Endodermal cell (in vitro differentiated cells): ENCODE data around the gene PLEKHA5. TPM values are rescaled to one million over a fixed set of nuclear protein-coding genes. Genes with fewer than 3 reads are reported as not detected.

Experiments used
- DNase-seq: peaks from one replicate; pipeline ENCODE4 v3.0.0-alpha.2; 2017
- H3K27ac ChIP-seq: 2 replicates; pipeline ENCODE4 v1.5.1; 2013; ENCODE audit warnings: mild to moderate bottlenecking, low read depth, low read length, moderate library complexity
- H3K27me3 ChIP-seq: 2 replicates; pipeline ENCODE4 v1.6.1; 2013; ENCODE audit warnings: mild to moderate bottlenecking, low read length, moderate library complexity; ENCODE audit not compliant: insufficient read depth, control insufficient read depth, poor library complexity, severe bottlenecking
- H3K36me3 ChIP-seq: 2 replicates; pipeline ENCODE4 v1.7.0; 2013; ENCODE audit warnings: mild to moderate bottlenecking, low read length, moderate library complexity; ENCODE audit not compliant: control insufficient read depth, insufficient read depth
- H3K4me1 ChIP-seq: one replicate; pipeline ENCODE4 v1.7.0; 2013; ENCODE audit warnings: low read length; ENCODE audit not compliant: control insufficient read depth, insufficient read depth
- H3K4me3 ChIP-seq: 2 replicates; pipeline ENCODE4 v1.5.1; 2013; ENCODE audit warnings: mild to moderate bottlenecking, low read length, moderate library complexity
- H3K9ac ChIP-seq: 2 replicates; pipeline ENCODE4 v1.6.1; 2013; ENCODE audit warnings: mild to moderate bottlenecking, low read length, moderate library complexity; ENCODE audit not compliant: poor library complexity, severe bottlenecking; ENCODE audit errors: extremely low read depth
- H3K9me3 ChIP-seq: 2 replicates; pipeline ENCODE4 v1.6.1; 2013; ENCODE audit warnings: mild to moderate bottlenecking, low read length, moderate library complexity; ENCODE audit not compliant: control insufficient read depth
- H3K27ac Mint-ChIP-seq: 2 replicates; pipeline ENCODE4 v1.8.0; 2020; ENCODE audit warnings: mixed read lengths
- H3K27me3 Mint-ChIP-seq: 2 replicates; pipeline ENCODE4 v1.8.0; 2021; ENCODE audit warnings: mild to moderate bottlenecking, mixed read lengths; ENCODE audit not compliant: insufficient read depth
- H3K36me3 Mint-ChIP-seq: 2 replicates; pipeline ENCODE4 v1.8.0; 2020; ENCODE audit warnings: low read depth, mixed read lengths
- H3K4me1 Mint-ChIP-seq: 2 replicates; pipeline ENCODE4 v1.8.0; 2020; ENCODE audit warnings: mixed read lengths
- H3K4me3 Mint-ChIP-seq: 2 replicates; pipeline ENCODE4 v1.8.0; 2020; ENCODE audit warnings: mild to moderate bottlenecking, moderate library complexity, mixed read lengths
- H3K9me3 Mint-ChIP-seq: 2 replicates; pipeline ENCODE4 v1.8.0; 2020; ENCODE audit warnings: mild to moderate bottlenecking, mixed read lengths
- CTCF ChIP-seq: fragments of 200-600 bp; sonication (generic); conservative IDR thresholded peaks from 2 replicates; pipeline ENCODE4 v1.5.0; 2021; ENCODE audit warnings: antibody characterized with exemption, mild to moderate bottlenecking
- WGBS, 2 experiments: methylation state at CpG; one replicate each; pipeline versions ENCODE4 v1.1.5 to v1.1.7; 2013; ENCODE audit warnings: missing lambda C conversion rate in 2 of 2, mixed read lengths in 1 of 2; ENCODE audit not compliant: insufficient coverage in 1 of 2, insufficient read length in 1 of 2; 5-methylcytosine and 5-hydroxymethylcytosine counted together
- total RNA-seq, 2 donors: library from RNA; stranded (reverse); fragmentation: NEBNext Ultra II Directional in 1 of 2; extraction: Animal tissue kit (Norgen Biotek cat#: 25700) in 1 of 2; gene quantifications; 2 replicates in 1 of 2; 3 replicates in 1 of 2; pipeline ENCODE4 v1.2.1, GENCODE V29; 2021

PLEKHA5 gene
- total RNA-seq, 2 donors from 2014 or later: 48.5 to 139 TPM

GRCh38 chr12:19402211-19402610, 272.7 kb downstream of the PLEKHA5 start:
- WGBS, 2 experiments: 83 to 97% methylated on average over 6 of the region's 6 CpGs
- H3K4me3 ChIP-seq: no peak overlapping the region
- no peak for TF ChIP-seq CTCF
- Mint-ChIP-seq H3K36me3 (no peaks in the 10 kb centered on the region), H3K9me3 (peaks cover under 1% of the 10 kb centered on the region), H3K4me3 (no peak overlapping the region), H3K27me3 (peaks cover 2% of the 10 kb centered on the region), H3K4me1 (peaks cover 8% of the 10 kb centered on the region), H3K27ac (no peak overlapping the region)
- H3K4me1 ChIP-seq: no peaks in the 10 kb centered on the region
- H3K9me3 ChIP-seq: no peaks in the 10 kb centered on the region
- DNase-seq: no peak
- no peaks in the 10 kb centered on the region for H3K36me3 ChIP-seq
- H3K27ac ChIP-seq: no peak overlapping the region
- H3K27me3 ChIP-seq: no peaks in the 10 kb centered on the region
- H3K9ac ChIP-seq: no peak overlapping the region

GRCh38 chr12:19402743-19403431, 273.4 kb downstream of the PLEKHA5 start:
- Mint-ChIP-seq H3K4me1 (peaks cover 8% of the 10 kb centered on the region), H3K36me3 (no peaks in the 10 kb centered on the region), H3K27me3 (peaks cover 2% of the 10 kb centered on the region), H3K4me3 (no peak overlapping the region), H3K27ac (no peak overlapping the region), H3K9me3 (no peaks in the 10 kb centered on the region)
- H3K9me3 ChIP-seq: no peaks in the 10 kb centered on the region
- H3K9ac ChIP-seq: no peak overlapping the region
- no peaks in the 10 kb centered on the region for H3K4me1 ChIP-seq
- peak; percentile 54 for TF ChIP-seq CTCF
- WGBS, 2 experiments: 90 to 100% methylated on average over 3 to 4 of the region's 4 CpGs
- H3K27ac ChIP-seq: no peak overlapping the region
- H3K27me3 ChIP-seq: no peaks in the 10 kb centered on the region
- H3K36me3 ChIP-seq: no peaks in the 10 kb centered on the region
- DNase-seq: peak; percentile 60
- H3K4me3 ChIP-seq: no peak overlapping the region

GRCh38 chr12:19404242-19404880, 274.8 kb downstream of the PLEKHA5 start:
- WGBS, 2 experiments: 92 to 94% methylated on average over 14 to 16 of the region's 16 CpGs
- no peak for TF ChIP-seq CTCF

More at GRCh38 chr12:19404242-19404880, 274.8 kb downstream of the PLEKHA5 start:
- H3K27me3 ChIP-seq: no peaks in the 10 kb centered on the region
- Mint-ChIP-seq H3K4me1 (peaks cover 13% of the 10 kb centered on the region), H3K36me3 (no peaks in the 10 kb centered on the region), H3K9me3 (no peaks in the 10 kb centered on the region), H3K27ac (no peak overlapping the region), H3K4me3 (no peak overlapping the region), H3K27me3 (peaks cover 2% of the 10 kb centered on the region)
- H3K9me3 ChIP-seq: no peaks in the 10 kb centered on the region
- H3K4me3 ChIP-seq: no peak overlapping the region
- no peak overlapping the region for H3K27ac ChIP-seq
- no peak for DNase-seq
- no peak overlapping the region for H3K9ac ChIP-seq
- no peaks in the 10 kb centered on the region for H3K4me1 ChIP-seq
- no peaks in the 10 kb centered on the region for H3K36me3 ChIP-seq
